ENCODE measurements around the gene ADGRG7.

The ADGRG7 gene

GRCh38 chr3:100645913-100646312, 36.5 kb downstream of the ADGRG7 start:
- Histone ChIP-seq H3K9ac (ENCODE audit: low read length) (no peak overlapping the region), H4K20me1 (ENCODE audit: insufficient read depth, low read length) (no peaks in the 10 kb centered on the region), H3K9me3 (replicated peaks; ENCODE audit: insufficient read depth, low read length) (no peaks in the 10 kb centered on the region), H3K79me2 (ENCODE audit: low read length) (no peaks in the 10 kb centered on the region), H3K27ac (ENCODE audit: low read length) (no peak overlapping the region), H3K36me3 (replicated peaks; ENCODE audit: insufficient read depth, low read length) (no peaks in the 10 kb centered on the region), H2AFZ (ENCODE audit: low read length) (no peak overlapping the region), H3F3A (ENCODE audit: insufficient read depth, low read length) (peaks cover 1% of the 10 kb centered on the region; the same call in 1 of the 2 replicates), H3K4me3 (ENCODE audit: low read length) (no peak overlapping the region), H3K9me2 (replicated peaks; ENCODE audit: insufficient read depth, low read length) (no peaks in the 10 kb centered on the region), H3K4me2 (ENCODE audit: low read depth, low read length) (no peak overlapping the region), H3K27me3 (replicated peaks; ENCODE audit: insufficient read depth, low read length) (no peaks in the 10 kb centered on the region), H3K4me1 (ENCODE audit: low read length) (no peaks in the 10 kb centered on the region)
- DNase-seq = no peak
- TF ChIP-seq CTCF (IDR thresholded peaks at IDR 0.05; ENCODE audit: low read length) = no peak
- no peak for TF ChIP-seq EZH2phosphoT487 (IDR thresholded peaks at IDR 0.05; ENCODE audit: low read length)
- no peak for TF ChIP-seq EZH2 (optimal IDR thresholded peaks at IDR 0.05; ENCODE audit: low read depth, low read length)

GRCh38 chr3:100647171-100647570, 37.8 kb downstream of the ADGRG7 start:
- Histone ChIP-seq H3K9me3 (replicated peaks; ENCODE audit: insufficient read depth, low read length) (no peaks in the 10 kb centered on the region), H3K4me1 (ENCODE audit: low read length) (no peaks in the 10 kb centered on the region), H3K79me2 (ENCODE audit: low read length) (no peaks in the 10 kb centered on the region), H3K27me3 (replicated peaks; ENCODE audit: insufficient read depth, low read length) (no peaks in the 10 kb centered on the region), H4K20me1 (ENCODE audit: insufficient read depth, low read length) (no peaks in the 10 kb centered on the region), H3K9ac (ENCODE audit: low read length) (no peak overlapping the region), H3K27ac (ENCODE audit: low read length) (no peak overlapping the region), H3F3A (ENCODE audit: insufficient read depth, low read length) (peaks cover 3% of the 10 kb centered on the region; the same call in 1 of the 2 replicates), H3K9me2 (replicated peaks; ENCODE audit: insufficient read depth, low read length) (no peaks in the 10 kb centered on the region), H3K4me3 (ENCODE audit: low read length) (no peak overlapping the region), H2AFZ (ENCODE audit: low read length) (no peak overlapping the region), H3K4me2 (ENCODE audit: low read depth, low read length) (no peak overlapping the region), H3K36me3 (replicated peaks; ENCODE audit: insufficient read depth, low read length) (no peaks in the 10 kb centered on the region)
- no peak for DNase-seq
- no peak for TF ChIP-seq EZH2 (optimal IDR thresholded peaks at IDR 0.05; ENCODE audit: low read depth, low read length)
- TF ChIP-seq EZH2phosphoT487 (IDR thresholded peaks at IDR 0.05; ENCODE audit: low read length) = no peak
- TF ChIP-seq CTCF (IDR thresholded peaks at IDR 0.05; ENCODE audit: low read length) = no peak

GRCh38 chr3:100647657-100648056, 38.3 kb downstream of the ADGRG7 start:
- Histone ChIP-seq H3K79me2 (ENCODE audit: low read length) (no peaks in the 10 kb centered on the region), H3K36me3 (replicated peaks; ENCODE audit: insufficient read depth, low read length) (no peaks in the 10 kb centered on the region), H3K27me3 (replicated peaks; ENCODE audit: insufficient read depth, low read length) (no peaks in the 10 kb centered on the region), H3K4me3 (ENCODE audit: low read length) (no peak overlapping the region), H3K9me2 (replicated peaks; ENCODE audit: insufficient read depth, low read length) (no peaks in the 10 kb centered on the region), H4K20me1 (ENCODE audit: insufficient read depth, low read length) (no peaks in the 10 kb centered on the region), H3K27ac (ENCODE audit: low read length) (no peak overlapping the region), H3K9me3 (replicated peaks; ENCODE audit: insufficient read depth, low read length) (no peaks in the 10 kb centered on the region), H3K9ac (ENCODE audit: low read length) (no peak overlapping the region), H3K4me2 (ENCODE audit: low read depth, low read length) (no peak overlapping the region), H3K4me1 (ENCODE audit: low read length) (no peaks in the 10 kb centered on the region), H2AFZ (ENCODE audit: low read length) (no peak overlapping the region), H3F3A (ENCODE audit: insufficient read depth, low read length) (peaks cover 3% of the 10 kb centered on the region; the same call in 1 of the 2 replicates)
- DNase-seq = no peak
- no peak for TF ChIP-seq EZH2 (optimal IDR thresholded peaks at IDR 0.05; ENCODE audit: low read depth, low read length)

Data from MM.1S (cell line).